Upper lobe of right lung (tissue), 1 donor: ENCODE measurements around the gene SERHL2. TPM values are rescaled to one million over a fixed set of nuclear protein-coding genes. Genes with fewer than 3 reads are reported as not detected.
"Not testable (repeated sequence)": the region's sequence is repeated elsewhere in the genome, so short reads cannot be mapped to it uniquely, and the experiment has no call there.

Experiments
- ATAC-seq: fragments of 200-7000 bp; cut with Tn5 transposase; one replicate; pipeline ENCODE4 v1.9.1; 2020; ENCODE audit warnings: mild to moderate bottlenecking, moderate library complexity
- DNase-seq: peaks from one replicate; pipeline ENCODE4 v3.0.0-alpha.2; 2020
- H3K27ac ChIP-seq: fragments of 200-600 bp; one replicate; pipeline ENCODE4 v1.8.0; 2022
- H3K27me3 ChIP-seq: fragments of 200-600 bp; one replicate; pipeline ENCODE4 v1.8.0; 2022; ENCODE audit warnings: mild to moderate bottlenecking
- H3K36me3 ChIP-seq: fragments of 200-600 bp; one replicate; pipeline ENCODE4 v1.8.0; 2022
- H3K4me1 ChIP-seq: fragments of 200-600 bp; one replicate; pipeline ENCODE4 v1.8.0; 2022
- H3K4me3 ChIP-seq: fragments of 200-600 bp; one replicate; pipeline ENCODE4 v1.8.0; 2022; ENCODE audit warnings: mild to moderate bottlenecking
- H3K9me3 ChIP-seq: fragments of 200-600 bp; one replicate; pipeline ENCODE4 v1.8.0; 2022
- CTCF ChIP-seq: fragments of 200-600 bp; IDR thresholded peaks from one replicate; pipeline ENCODE4 v1.8.0; 2022; ENCODE audit warnings: antibody characterized with exemption
- intact Hi-C: fragments of 100-400 bp; cut with DNase I; formaldehyde crosslinking; loops from one replicate; pipeline ENCODE4 v1.11.0; 2022
- total RNA-seq: library from RNA; stranded (reverse); fragmentation: NEBNext Ultra II Directional; extraction: Animal tissue kit (Norgen Biotek cat#: 25700); gene quantifications from one replicate; pipeline ENCODE4 v1.2.1, GENCODE V29; 2021
- donor health status: DM: no; HTN: yes; CAD: no; lungs with severe emphysema.

The SERHL2 gene
- total RNA-seq, 1 donor from 2014 or later = 1.2 TPM

GRCh38 chr22:42544686-42545085 lies 9.1 kb upstream of the SERHL2 start:
- Histone ChIP-seq H3K27ac (no peak overlapping the region), H3K36me3 (no peaks in the 10 kb centered on the region), H3K9me3 (no peaks in the 10 kb centered on the region), H3K4me3 (no peak overlapping the region), H3K4me1 (no peaks in the 10 kb centered on the region), H3K27me3 (no peaks in the 10 kb centered on the region)
- no peak for TF ChIP-seq CTCF
- no peak for DNase-seq
- ATAC-seq = no peak
- intact Hi-C loops = no loop called here

GRCh38 chr22:42547562-42547961 lies 6.2 kb upstream of the SERHL2 start:
- H3K27ac ChIP-seq = no peak overlapping the region
- no peaks in the 10 kb centered on the region for H3K9me3 ChIP-seq
- TF ChIP-seq CTCF = no peak
- no peak overlapping the region for H3K4me3 ChIP-seq
- DNase-seq (no peak), ATAC-seq (no peak)
- no peaks in the 10 kb centered on the region for H3K36me3 ChIP-seq
- intact Hi-C loops = no loop called here
- no peaks in the 10 kb centered on the region for H3K4me1 ChIP-seq
- H3K27me3 ChIP-seq = no peaks in the 10 kb centered on the region

GRCh38 chr22:42548126-42548525 lies 5.6 kb upstream of the SERHL2 start:
- H3K36me3 ChIP-seq, H3K9me3 ChIP-seq, H3K27me3 ChIP-seq, intact Hi-C loops, DNase-seq, H3K27ac ChIP-seq, ATAC-seq, H3K4me3 ChIP-seq, H3K4me1 ChIP-seq: not testable (repeated sequence)

- Histone ChIP-seq H3K4me1 (peaks cover 6% of the 10 kb centered on the region), H3K27me3 (no peaks in the 10 kb centered on the region), H3K27ac (no peak overlapping the region), H3K36me3 (no peaks in the 10 kb centered on the region), H3K9me3 (no peaks in the 10 kb centered on the region), H3K4me3 (no peak overlapping the region)
- no peak for TF ChIP-seq CTCF
- intact Hi-C loops = no loop called here
- DNase-seq (no peak), ATAC-seq (no peak)
Observed at GRCh38 chr22:42548597-42549330, 5.0 kb upstream of the SERHL2 start.

GRCh38 chr22:42549331-42550060 lies 4.3 kb upstream of the SERHL2 start:
- intact Hi-C loops = no loop called here
- no peak for ATAC-seq
- H3K9me3 ChIP-seq = no peaks in the 10 kb centered on the region
- no peak overlapping the region for H3K4me3 ChIP-seq
- no peak for TF ChIP-seq CTCF
- peaks cover 12% of the 10 kb centered on the region for H3K4me1 ChIP-seq
- H3K36me3 ChIP-seq = no peaks in the 10 kb centered on the region
- H3K27me3 ChIP-seq = no peaks in the 10 kb centered on the region
- no peak overlapping the region for H3K27ac ChIP-seq
- DNase-seq = no peak

- H3K4me1 ChIP-seq = peaks cover 12% of the 10 kb centered on the region
- H3K27me3 ChIP-seq, DNase-seq, ATAC-seq, H3K9me3 ChIP-seq, H3K36me3 ChIP-seq, intact Hi-C loops, H3K4me3 ChIP-seq, H3K27ac ChIP-seq: not testable (repeated sequence)
Observed at GRCh38 chr22:42552294-42552647, 1.5 kb upstream of the SERHL2 start.
